ENCODE results near the gene LSM4. TPM values are rescaled to one million over a fixed set of nuclear protein-coding genes. Genes with fewer than 3 reads are reported as not detected.

LSM4 gene
- total and polyA plus RNA-seq, 2 donors from 2014 or later, result 87.7 to 245 TPM

GRCh38 chr19:18338541-18338940 is 15.7 kb upstream of the LSM4 start:
- Histone ChIP-seq H3K27me3 (ENCODE audit: control insufficient read depth, insufficient read depth, low read length) (no peaks in the 10 kb centered on the region), H3K9me3 (ENCODE audit: control insufficient read depth in 2 of 3, insufficient read depth in 1 of 3, low read length in 3 of 3) (no peaks in the 10 kb centered on the region), H3K4me3 (ENCODE audit: low read length in 3 of 3) (no peak overlapping the region), H3K27ac (ENCODE audit: low read depth in 2 of 2, low read length in 2 of 2) (peak overlapping the region; percentile 60 to 74), H3K4me1 (ENCODE audit: control insufficient read depth in 2 of 3, insufficient read depth in 2 of 3, low read depth in 1 of 3, low read length in 3 of 3) (peaks cover 0 to 22% (median 16%) of the 10 kb centered on the region in 3 donors), H3K36me3 (ENCODE audit: control insufficient read depth in 2 of 3, insufficient read depth in 3 of 3, low read length in 3 of 3) (no peaks in the 10 kb centered on the region), H3K9ac (ENCODE audit: low read length in 3 of 3) (peak overlapping the region in 1 of 3 donors; percentile 41)
- no peak for TF ChIP-seq CTCF (IDR thresholded peaks at IDR 0.05; ENCODE audit: borderline replicate concordance, extremely low read depth, insufficient read depth)
- DNase-seq, result peak in 1 of 5 donors; percentile 27
- intact Hi-C loops (cut with DNase I), result no loop called here
- FAIRE-seq, result no peak

- Histone ChIP-seq H3K9me3 (ENCODE audit: control insufficient read depth in 2 of 3, insufficient read depth in 1 of 3, low read length in 3 of 3) (no peaks in the 10 kb centered on the region), H3K27me3 (ENCODE audit: control insufficient read depth, insufficient read depth, low read length) (no peaks in the 10 kb centered on the region), H3K4me3 (ENCODE audit: low read length in 3 of 3) (no peak overlapping the region), H3K4me1 (ENCODE audit: control insufficient read depth in 2 of 3, insufficient read depth in 2 of 3, low read depth in 1 of 3, low read length in 3 of 3) (peaks cover 0 to 22% (median 14%) of the 10 kb centered on the region in 3 donors), H3K27ac (ENCODE audit: low read depth in 2 of 2, low read length in 2 of 2) (no peak overlapping the region), H3K36me3 (ENCODE audit: control insufficient read depth in 2 of 3, insufficient read depth in 3 of 3, low read length in 3 of 3) (no peaks in the 10 kb centered on the region), H3K9ac (ENCODE audit: low read length in 3 of 3) (no peak overlapping the region)
- FAIRE-seq (no peak), DNase-seq (no peak)
- intact Hi-C loops (cut with DNase I), result no loop called here
- TF ChIP-seq CTCF (IDR thresholded peaks at IDR 0.05; ENCODE audit: borderline replicate concordance, extremely low read depth, insufficient read depth), result no peak
These were observed 13.2 kb upstream of the LSM4 start for GRCh38 chr19:18336121-18336520.

- DNase-seq (peak in 2 of 5 donors; percentile 32 to 45), FAIRE-seq (no peak)
- H3K9me3 ChIP-seq (ENCODE audit: control insufficient read depth in 2 of 3, insufficient read depth in 1 of 3, low read length in 3 of 3), result no peaks in the 10 kb centered on the region
- H3K9ac ChIP-seq (ENCODE audit: low read length in 3 of 3), result peak overlapping the region in 1 of 3 donors; percentile 61
- H3K36me3 ChIP-seq (ENCODE audit: control insufficient read depth in 2 of 3, insufficient read depth in 3 of 3, low read length in 3 of 3), result no peaks in the 10 kb centered on the region
- intact Hi-C loops (cut with DNase I), result no loop called here
- H3K4me3 ChIP-seq (ENCODE audit: low read length in 3 of 3), result no peak overlapping the region
- peaks cover 0 to 18% (median 15%) of the 10 kb centered on the region in 3 donors for H3K4me1 ChIP-seq (ENCODE audit: control insufficient read depth in 2 of 3, insufficient read depth in 2 of 3, low read depth in 1 of 3, low read length in 3 of 3)
- peak overlapping the region; percentile 65 to 86 for H3K27ac ChIP-seq (ENCODE audit: low read depth in 2 of 2, low read length in 2 of 2)
- H3K27me3 ChIP-seq (ENCODE audit: control insufficient read depth, insufficient read depth, low read length), result no peaks in the 10 kb centered on the region
- no peak for TF ChIP-seq CTCF (IDR thresholded peaks at IDR 0.05; ENCODE audit: borderline replicate concordance, extremely low read depth, insufficient read depth)
These were observed 10.8 kb upstream of the LSM4 start for GRCh38 chr19:18333680-18334079.

Measured in kidney (tissue), 14 donors.